Thoracic aorta endothelial cell (primary cell): ENCODE data around the gene U2AF2. TPM values are rescaled to one million over a fixed set of nuclear protein-coding genes. Genes with fewer than 3 reads are reported as not detected.

ENCODE experiments used
- small RNA-seq: library from RNA; depleted of rRNA; stranded (forward); fragments of <200 nt; gene quantifications from one replicate; pipeline ENCODE3, GENCODE V24; 2012
- total RNA-seq: library from RNA; depleted of rRNA; stranded (reverse); fragments of >200 nt; gene quantifications from 2 replicates; pipeline ENCODE4 v1.2.3, GENCODE V29; 2012

Gene U2AF2
- total RNA-seq, result 171 and 192 TPM in 2 replicates

DNA sequence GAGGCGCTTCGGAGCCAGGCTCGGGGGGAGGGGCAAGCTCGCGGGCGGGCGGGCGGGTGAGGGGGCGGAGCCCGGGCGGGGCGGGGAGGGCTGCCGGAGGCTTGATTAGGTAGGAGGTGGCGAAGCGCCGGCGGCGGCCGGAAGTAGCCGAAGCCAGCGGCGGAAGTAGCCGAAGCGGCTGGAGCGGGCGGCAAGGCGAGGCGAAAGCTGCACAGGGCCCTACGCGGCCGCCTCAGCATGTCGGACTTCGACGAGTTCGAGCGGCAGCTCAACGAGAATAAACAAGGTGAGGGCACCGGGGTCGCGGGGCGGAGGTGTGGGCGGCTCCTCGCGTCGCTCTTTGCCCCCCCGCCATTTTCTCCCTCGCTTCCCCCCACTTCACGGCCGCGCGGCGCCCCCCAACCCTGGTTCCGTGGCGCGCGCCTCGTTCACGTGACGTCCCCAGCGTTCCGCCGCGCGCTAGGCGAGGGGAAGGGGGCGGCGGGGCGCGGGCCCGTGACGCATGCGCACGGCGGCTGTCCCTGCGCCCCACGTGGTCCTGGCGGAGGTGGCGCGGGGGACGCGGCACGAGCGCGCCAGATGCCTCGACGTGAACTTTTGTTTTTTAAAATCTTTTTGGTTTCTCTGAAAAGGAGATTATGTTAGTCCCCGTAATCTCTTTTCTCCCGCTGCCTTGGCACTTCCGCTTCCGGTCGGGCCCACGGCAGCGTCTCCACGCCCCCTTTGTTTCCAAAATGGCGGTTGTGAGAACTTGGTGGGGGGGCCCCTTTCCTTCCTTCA lies at the start of gene U2AF2:
Gene U2AF2, plus strand, starts transcription at position 168 of the 780 bp plus-strand sequence. Its CDS starts 70 bp downstream, at position 238.

DNA sequence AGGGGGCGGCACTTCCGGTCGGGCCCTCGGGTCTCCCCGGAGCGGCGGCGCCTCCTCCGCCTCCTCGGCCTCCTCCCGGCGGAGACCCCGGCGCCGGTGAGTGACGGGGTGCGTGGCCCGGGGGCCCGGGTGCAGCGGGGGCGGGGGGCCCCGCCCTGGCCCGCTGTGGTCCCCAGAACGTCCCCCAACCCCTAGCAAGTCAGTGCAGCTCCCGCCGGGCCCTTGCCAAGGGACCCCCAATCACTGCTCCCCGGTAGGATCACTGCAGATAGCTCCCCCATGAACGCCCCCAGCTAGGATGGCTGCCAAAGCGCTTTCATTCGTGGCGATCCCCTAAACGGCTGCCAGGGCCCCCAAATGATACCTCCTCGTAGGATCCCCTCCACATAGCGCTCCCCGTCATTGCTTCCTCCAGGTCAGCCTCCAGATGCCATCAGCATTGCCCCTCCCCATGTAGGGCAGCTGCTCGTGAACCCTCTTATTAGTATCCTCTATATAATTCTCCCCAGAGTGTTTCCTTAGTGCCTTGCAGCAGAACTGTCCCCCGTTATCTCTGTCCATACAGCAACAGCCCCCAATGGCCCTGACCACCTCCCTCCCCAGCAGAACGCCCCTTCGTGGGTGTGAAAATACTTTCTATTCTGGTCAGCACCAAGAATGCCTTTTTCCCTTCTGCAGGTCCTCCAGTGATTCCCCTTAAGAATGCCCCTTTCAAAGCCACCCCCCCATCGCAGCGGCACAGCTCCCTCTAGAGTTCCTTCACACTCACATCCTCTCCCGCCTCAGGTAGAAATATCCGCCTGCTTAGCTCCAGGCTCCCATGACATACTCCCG lies 49.0 kb upstream of the U2AF2 start, which contains the start of gene ZNF865:
Gene ZNF865, plus strand, starts transcription at position 11 of the 834 bp plus-strand sequence. CDS start 7,972 bp downstream, outside the sequence.

DNA sequence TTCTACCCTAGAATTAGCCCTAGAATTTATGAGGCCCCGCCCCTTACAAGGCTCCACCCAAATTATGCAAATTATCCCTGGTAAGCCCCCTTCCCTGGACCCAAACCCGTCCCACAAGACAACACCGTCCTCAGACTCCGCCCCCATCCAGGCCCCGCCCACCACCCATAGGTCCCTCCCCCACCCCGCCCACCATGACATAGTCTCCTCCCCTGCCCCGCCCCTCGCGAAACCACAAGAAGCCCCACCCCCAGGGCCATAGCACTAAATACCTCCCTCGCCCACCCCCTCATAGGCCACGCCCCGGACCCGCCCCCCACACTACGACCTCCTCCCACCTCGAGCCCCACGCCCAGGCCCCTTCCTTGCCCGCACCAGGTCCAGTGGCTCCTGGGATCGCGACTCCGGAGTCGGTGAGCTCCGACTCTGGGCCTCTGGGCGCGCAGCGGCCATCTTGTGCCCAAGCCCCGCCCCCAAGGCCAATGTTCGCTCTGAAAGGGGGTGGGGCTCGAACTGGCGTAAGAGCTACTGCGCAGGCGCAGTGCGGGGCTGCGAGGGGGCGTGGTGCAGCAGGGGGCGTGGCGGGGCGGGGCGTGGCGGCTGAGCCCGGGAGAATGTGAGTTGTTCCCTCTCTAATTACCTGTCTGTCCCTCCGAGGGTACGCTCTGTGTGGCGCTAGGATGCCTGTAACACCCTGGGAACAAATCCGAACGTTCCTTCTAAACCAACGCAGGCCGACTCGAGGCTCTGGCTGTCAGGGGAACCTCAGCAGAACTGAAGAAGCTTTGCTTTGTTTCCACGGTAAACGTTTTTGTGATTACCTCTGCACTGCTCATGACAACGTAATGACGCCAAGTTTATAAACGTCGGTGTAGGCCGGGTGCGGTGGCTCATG lies 30.5 kb upstream of the U2AF2 start, which contains the start of gene ZNF784:
Gene ZNF784, minus strand, starts transcription at position 458 of the 895 bp plus-strand sequence. Its CDS starts 5 bp downstream, at position 453.

DNA sequence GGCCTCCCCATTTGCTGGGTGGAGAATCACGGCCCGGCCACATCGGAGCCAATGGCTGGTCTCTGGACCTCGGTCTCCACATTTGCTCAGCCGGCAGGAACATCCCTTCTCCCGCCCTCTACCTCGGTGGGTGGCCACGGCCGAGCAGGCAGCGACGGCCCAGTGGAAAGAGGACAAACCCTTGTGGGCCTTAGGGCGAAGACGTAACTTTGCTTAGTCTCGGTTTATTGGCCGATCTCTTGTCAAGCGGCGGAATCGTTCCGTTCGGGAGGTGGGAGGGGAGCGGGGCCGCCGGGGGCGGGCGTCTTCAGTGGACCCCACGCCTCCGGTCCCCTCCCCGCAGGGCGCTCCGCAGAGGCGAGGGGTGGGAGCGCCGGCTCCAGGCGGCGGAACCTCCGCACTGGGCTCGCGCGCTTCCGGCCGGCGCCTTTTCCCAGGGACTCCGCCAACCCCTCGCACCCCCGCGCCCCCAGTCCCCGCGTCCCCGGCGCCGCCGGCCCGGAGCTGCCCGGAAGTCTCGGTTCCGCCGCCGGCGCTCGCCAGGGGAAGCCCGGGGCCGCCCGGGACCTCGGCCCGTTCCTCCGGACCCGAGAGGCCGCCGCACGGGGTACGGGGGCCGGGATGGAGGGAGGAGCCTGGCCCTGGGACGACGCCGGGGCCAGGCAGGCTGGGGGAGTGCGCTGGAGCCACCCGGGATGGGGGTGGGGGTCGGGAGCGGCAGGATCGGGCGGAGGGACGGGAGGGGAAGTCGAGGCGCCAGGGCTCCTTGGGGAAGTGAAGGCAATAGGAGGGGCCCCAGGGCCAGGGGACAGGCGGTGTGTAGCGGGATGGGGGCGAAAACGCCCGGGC lies 14.0 kb upstream of the U2AF2 start, which contains the start of gene ZNF580:
Gene ZNF580, plus strand, starts transcription at position 426 of the 849 bp plus-strand sequence. CDS start 1,507 bp downstream, outside the sequence.

DNA sequence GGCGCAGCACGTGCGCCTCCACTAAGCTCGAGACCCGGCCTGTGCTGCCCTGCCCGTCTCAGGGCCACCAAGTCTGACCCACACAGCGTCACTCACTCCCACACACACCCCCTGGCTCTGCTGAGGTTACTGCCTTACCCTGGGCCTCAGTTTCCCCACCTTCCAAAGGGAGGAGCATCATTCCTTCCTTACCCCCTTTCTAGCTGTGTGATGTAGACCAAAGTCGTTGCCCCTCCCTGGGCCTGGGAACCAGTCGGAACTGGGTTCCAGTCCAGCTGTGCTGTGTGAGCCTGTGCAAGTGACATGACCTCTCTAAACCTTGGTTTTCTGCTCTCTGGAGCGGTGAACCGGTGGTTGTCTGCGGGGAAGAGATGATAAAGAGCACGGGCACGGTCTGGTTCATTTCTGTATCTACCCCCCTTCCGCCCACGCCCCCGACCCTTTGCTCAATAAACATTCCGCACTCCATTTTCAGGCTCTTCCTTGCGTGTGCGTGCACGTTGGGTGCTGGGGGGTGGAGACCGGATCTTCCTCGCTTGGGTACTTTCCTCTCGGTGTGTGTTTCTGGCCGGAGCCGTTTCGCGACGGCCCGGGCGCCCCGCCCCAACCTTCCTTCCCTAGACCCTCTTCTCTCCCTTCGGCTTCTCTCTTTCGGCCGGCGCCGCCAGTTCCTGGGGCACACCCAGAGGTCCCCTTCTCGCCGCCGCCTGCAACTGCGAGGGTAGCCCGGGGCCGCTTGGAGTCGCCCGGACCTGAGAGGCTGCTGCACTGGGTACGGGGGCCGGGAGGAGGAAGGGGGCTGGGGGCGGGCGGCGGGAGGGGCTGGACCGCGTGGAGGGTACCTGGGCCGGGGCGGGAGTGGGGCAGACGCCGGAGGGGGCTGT lies 11.6 kb upstream of the U2AF2 start, which contains the start of gene ZNF581:
Gene ZNF581, plus strand, starts transcription at position 647 of the 884 bp plus-strand sequence. CDS start 923 bp downstream, outside the sequence.

DNA sequence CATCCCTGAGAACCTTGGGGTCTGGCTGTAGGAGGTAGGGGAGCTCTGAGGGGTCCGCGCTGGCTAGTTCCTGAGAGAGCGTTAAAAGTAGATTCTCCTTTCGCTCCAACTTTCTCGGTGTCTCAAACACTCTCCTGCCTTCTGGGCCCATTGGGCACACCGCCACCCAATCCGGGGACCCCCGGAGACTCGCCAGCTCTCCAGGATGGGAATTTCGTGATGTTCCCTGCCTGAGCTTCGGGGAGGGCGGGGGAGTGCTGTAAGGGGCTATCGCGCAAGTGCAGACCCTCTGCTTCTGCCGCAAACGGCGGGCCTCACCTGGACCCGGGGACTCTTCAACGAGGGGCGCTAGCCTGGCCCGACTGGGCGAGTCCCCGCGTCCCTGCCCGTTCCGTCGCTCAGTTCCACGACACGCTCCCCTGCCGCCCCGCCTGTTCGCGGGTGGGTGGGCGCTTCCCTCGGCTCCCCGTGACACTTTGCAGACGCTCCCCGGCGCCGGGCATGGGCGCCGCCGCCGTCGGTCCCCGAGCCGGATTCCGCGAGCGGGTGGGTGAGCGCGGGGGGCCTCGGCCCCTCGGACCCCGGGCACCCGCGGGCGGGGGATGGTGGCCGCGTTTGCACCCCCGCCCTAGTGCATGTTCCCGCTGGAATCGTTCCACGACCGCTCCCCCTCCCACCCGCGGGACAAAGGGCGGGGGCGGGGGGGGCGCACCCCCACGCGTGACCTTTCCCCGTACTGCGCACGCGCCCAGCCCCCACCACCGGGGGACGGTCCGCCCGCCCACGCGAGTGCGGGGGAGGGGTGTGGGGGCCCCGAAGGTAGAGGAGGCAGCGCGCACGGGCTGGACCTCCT lies 6.9 kb upstream of the U2AF2 start, which contains the start of gene CCDC106:
Gene CCDC106, plus strand, starts transcription at position 481 of the 853 bp plus-strand sequence. CDS start 835 bp downstream, outside the sequence.

DNA sequence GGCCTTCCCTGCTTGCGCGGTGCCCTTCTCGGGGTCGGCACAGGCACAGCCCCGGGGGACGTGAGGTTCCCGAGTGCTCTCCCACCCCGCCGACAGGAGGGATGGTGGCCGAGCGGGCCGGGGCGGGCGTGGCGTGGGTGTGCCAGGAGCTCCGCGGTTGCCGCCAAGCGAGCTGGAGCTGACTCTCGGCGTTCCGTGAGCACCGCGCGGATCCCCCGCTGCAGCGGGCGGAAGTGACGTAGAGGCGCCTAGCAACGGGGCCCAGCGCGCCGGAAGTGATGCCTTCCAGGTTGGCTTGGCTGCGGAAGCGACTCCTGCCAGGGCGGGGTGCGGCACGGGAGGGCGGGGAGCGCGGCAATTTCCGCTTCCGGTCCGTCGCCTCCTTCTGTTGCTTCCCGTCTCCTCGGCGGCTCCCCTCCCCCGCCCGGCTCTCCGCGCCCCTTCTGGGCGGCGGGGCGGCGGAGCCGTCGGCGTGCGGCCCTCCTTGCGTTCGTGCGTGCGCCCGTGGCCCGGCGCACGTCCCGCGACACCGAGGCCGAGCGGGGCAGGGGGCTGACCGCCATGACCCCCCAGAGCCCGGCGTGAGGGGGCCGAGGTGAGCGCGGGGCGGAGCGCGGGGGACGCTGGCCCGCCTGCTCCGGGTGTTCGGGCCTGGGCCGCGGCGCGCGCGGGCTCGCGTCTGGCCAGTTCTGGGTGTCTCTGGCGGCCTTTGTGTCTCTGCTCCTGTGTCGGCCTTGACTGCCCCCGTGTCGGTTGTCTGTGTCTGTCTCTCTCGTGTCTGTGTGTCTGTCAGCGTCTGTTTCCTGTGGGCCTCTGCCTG lies 20.2 kb downstream of the U2AF2 start, which contains the start of gene EPN1:
Gene EPN1, plus strand, starts transcription at position 386 of the 820 bp plus-strand sequence. CDS start 3,402 bp downstream, outside the sequence.

Small RNA genes within 50 kb of the gene (small RNA-seq; reads per million reads assigned to genes)
- not detected for gene AC010525.2

Other genes starting within 250 kb of the U2AF2 start
- 110 and 177 TPM in 2 replicates for gene UBE2S, start 247.2 kb upstream of the U2AF2 start, total RNA-seq
- not detected in 2 replicates for gene SHISA7, start 211.7 kb upstream of the U2AF2 start, total RNA-seq
- 33.5 and 43.0 TPM in 2 replicates for gene ISOC2, start 193.4 kb upstream of the U2AF2 start, total RNA-seq
- not detected in 2 replicates for gene C19orf85, start 190.3 kb upstream of the U2AF2 start, total RNA-seq
- 2.4 and 3.2 TPM in 2 replicates for gene ZNF628, start 178.4 kb upstream of the U2AF2 start, total RNA-seq
- 8.9 and 9.6 TPM in 2 replicates for gene NAT14, start 169.8 kb upstream of the U2AF2 start, total RNA-seq
- 0.27 and 0.79 TPM in 2 replicates for gene SSC5D, start 166.6 kb upstream of the U2AF2 start, total RNA-seq
- gene SBK2, start 117.9 kb upstream of the U2AF2 start, total RNA-seq, result not detected in 2 replicates
- gene SBK3, start 109.5 kb upstream of the U2AF2 start, total RNA-seq, result 0.27 and 0.65 TPM in 2 replicates
- gene ZNF579, start 74.2 kb upstream of the U2AF2 start, total RNA-seq, result 4.1 and 5.1 TPM in 2 replicates
- 3.2 and 4.2 TPM in 2 replicates for gene FIZ1, start 55.5 kb upstream of the U2AF2 start, total RNA-seq
- 7.2 and 9.0 TPM in 2 replicates for gene ZNF524, start 54.7 kb upstream of the U2AF2 start, total RNA-seq
- gene ZNF865, start 49.4 kb upstream of the U2AF2 start, total RNA-seq, result 1.6 and 1.8 TPM in 2 replicates
- gene ZNF784, start 30.5 kb upstream of the U2AF2 start, total RNA-seq, result 2.0 and 2.4 TPM in 2 replicates
- 5.1 and 6.7 TPM in 2 replicates for gene ZNF580, start 14.0 kb upstream of the U2AF2 start, total RNA-seq
- gene ZNF581, start 11.4 kb upstream of the U2AF2 start, total RNA-seq, result 16.4 and 16.7 TPM in 2 replicates
- 8.0 and 8.5 TPM in 2 replicates for gene CCDC106, start 6.8 kb upstream of the U2AF2 start, total RNA-seq
- gene EPN1, start 20.2 kb downstream of the U2AF2 start, total RNA-seq, result 74.6 and 86.4 TPM in 2 replicates
- gene NLRP9, start 83.4 kb downstream of the U2AF2 start, total RNA-seq, result not detected in 2 replicates
- gene RFPL4A, start 104.1 kb downstream of the U2AF2 start, total RNA-seq, result not detected in 2 replicates
- gene RFPL4AL1, start 114.1 kb downstream of the U2AF2 start, total RNA-seq, result 0.13 TPM in 1 of 2 replicates, not detected in the other
- gene NLRP11, start 177.0 kb downstream of the U2AF2 start, total RNA-seq, result not detected in 2 replicates
- not detected in 2 replicates for gene NLRP4, start 181.5 kb downstream of the U2AF2 start, total RNA-seq